GM19023 (cell line): Measurements from ENCODE around the gene BCAR3.

Experiments used
- ATAC-seq: cut with Tn5 transposase; IDR thresholded peaks from one replicate; pipeline ENCODE4 v1.9.1; 2021; ENCODE audit warnings: mild to moderate bottlenecking, moderate library complexity; ENCODE audit not compliant: unreplicated experiment

BCAR3 gene

DNA sequence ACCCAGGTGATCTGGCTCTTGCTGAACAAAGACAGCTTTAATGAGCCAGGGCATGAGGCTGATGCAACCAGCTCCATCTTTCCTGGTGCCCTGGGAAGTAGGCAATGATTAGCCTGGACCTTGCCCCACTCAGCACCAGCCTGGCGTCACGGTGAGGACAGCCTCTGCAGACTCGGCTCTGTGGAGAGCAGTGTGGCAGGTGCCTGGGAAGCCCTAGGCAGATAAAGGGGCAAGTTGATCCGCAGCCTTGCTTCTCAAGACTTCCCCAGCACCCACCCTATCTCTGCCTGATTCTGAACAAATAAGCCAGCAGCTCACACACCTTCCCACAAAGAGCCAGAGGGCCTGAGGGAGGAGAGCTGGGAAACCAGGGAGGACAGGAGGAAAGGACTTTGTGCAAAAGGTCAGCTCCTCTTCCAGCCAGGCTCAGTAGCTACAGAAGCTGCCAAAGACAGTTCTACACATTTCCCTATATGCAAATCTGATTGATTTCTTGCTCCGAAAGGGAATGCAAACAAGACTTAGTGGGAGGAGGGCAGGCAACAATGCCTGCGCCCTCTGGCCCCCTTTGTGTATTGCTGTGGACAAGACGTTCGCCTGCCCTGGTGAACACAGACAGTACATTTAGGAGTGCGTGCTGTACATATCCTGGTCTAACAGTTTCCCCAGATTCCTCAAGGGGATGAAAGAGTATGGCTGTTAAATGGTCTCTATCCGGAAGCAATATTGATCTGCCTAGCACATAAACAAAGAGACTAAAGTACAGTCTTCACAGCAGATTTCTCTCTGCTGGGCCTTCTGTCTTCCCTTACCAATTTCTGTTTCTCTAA, 63.8 kb downstream of the BCAR3 start:
- no peak for ATAC-seq

DNA sequence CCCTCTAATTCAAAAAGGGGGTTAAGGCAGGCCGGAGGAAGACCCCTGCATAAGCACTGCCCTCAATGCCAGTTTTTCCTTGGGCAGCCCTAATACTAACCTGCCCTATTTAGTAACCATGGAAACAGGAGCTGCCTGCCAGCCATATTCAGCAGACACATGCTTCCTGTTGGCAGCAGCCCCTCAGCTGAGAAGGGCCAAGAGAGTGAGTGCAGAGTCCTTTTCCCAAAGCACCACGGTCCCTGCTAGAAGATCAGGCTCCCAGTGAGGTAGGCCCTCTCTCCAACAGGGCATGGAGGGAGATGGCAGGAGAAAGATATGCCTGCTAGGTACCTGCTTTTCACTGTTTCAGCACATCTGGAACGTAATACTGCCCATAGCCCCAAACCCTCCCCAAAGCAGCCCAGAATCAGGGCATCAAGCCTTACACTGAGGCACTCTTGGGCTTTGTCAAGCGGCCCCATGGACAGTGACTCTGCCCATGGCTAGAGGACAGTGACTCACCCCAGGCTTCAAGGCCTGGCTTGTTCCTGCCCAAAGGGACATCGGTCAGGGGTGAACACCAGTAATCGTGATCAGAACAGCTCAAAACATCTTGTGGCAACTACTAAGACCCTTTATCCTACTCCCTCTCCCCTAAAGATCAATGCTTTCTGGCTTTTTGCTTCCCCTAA, 64.5 kb downstream of the BCAR3 start:
- no peak for ATAC-seq

DNA sequence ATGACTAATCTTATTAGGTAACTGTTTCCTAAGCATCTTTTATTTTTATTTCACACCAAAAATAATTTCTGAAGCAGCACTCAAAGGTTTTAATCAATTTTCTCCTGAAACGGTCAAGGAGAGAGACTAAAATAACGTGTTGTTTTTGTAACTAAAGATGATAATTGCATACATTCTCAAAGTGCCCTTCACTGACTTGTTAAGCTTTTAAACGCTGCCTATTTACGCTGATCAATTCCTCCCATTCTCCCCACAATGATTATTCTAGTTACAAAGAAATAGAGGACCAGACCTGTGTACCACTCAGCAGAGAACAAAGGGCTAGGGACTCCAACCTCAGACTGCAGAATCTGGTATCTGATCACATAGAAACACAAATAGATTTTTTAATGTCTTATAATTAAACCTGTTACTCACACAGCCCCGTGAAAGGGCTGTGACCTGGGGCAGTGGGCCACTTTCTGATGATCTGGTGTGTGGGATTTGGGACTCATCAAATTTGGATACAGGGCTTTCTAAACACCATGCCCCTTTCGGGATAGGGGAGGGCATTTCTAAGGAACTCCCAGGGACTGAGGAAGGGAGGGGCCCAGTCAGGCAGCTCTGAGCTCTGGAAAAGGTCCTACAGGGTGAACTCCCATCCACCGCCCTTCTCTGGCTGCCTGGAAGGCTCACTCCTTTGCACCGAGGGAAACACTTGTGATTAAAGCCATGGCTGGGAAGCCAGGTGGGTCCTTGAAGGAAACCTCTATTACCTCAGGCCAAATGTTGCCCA, 65.2 kb downstream of the BCAR3 start:
- no peak for ATAC-seq

DNA sequence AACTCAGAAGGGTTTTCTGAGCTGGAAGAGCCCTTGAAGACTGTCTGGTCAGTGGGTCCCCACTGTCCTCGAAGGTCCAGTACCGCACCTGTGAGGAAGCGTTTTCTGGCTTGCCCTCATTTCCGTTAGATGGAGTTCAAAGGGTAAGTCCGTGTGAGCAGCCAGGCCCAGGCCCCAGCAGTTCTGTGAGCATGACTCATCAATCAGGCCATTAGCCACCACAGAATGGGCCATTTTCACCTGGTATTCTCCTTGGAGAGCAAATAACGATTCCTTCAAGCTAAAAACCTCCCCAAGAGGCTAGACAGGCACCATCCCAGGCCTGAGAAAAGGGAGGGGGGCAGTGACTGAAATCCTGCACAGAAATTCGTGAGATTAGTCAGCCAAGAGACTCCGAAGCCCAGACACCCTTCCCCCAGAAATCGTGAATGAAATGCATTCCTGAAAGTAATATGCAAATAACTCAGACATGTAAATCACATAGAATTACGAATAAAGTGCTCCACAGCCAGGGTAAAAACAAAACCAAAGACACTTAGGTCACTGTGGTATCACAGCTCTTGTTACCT, 66.0 kb downstream of the BCAR3 start:
- ATAC-seq, result peak; percentile 75

DNA sequence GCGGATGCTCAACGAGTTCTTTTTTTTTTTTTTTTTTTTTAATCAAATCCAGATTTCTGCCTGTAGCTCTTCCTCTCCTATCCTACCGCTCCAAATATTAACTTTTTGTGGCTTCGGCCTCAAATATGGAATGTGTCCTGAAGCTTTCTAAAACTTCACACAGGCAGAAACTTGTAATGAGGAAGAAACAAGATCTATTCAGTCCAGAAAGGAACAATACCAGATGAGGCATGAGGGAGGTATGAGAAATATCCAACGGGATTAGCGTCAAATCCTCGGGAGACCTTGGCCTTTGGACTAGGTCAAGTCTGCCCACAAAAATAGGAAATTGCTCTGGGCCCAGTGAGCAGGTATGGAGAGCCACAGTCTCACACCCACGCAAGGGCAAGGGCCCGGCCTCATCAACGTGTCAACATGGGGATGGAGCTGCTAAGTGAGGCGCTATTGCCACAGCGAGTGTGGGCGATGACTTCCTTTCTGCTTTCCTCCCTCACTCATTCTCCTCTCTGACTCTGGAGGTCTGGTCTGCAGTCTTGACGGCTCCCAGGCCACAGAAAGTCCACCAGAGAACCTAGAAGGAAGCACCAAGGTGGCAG, 66.6 kb downstream of the BCAR3 start:
- ATAC-seq, result peak; percentile 42

DNA sequence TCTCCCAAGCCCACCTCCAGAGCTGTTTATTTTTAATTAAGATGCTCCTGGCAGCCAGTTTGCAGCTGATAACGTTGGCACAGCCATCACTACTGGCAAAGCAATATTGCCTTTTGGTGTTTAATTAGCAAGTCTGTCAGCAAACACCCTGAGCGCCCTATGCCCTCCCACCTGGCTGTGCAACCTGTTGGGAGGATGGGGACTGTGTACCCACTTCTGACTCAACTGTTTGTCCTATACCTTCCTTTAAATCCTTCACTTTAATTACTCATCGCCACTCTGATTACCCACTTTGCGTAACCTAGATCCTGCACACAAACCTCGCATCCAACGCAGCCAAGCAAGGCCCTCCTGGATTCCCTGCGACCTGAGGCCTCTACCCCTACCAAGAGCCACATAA, 67.1 kb downstream of the BCAR3 start:
- no peak for ATAC-seq

DNA sequence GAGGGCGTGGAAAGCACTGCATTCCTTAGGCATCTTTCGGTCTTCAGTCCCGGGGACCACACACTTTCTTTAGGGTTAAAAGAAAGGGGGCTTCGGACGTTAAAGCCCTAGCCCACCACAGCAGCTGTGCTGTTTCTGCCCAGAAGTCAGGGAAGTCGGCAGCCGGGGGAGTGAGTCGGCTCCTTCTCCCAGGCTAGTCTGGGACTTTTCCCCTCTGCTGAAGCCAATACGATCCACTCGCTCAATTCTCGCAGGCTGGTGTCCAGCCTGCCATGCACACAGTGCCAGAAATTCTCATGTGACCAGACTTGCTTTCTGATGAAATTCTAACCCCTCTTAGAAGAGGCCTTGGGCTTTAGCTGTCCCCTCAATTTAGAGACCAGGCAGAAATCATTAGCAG, 67.7 kb downstream of the BCAR3 start:
- no peak for ATAC-seq

DNA sequence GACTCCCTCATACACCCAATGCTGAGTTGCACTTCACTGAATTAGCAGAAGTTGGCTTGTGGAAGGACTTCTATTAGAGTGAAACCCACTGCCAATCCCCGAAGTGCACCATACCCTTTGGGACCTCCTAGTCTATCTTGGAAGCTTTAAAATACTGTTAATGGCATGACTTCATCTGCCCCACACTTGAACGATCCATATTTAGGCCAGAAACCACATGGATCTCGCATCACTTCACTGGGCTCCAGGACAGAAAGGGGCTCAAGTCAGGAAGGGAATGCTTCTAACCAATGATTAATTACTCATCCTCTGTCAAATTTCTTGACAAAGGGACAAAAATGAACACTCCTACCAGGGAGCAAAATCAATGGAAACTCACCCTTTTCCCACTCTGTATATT, 69.1 kb downstream of the BCAR3 start:
- ATAC-seq, result no peak

DNA sequence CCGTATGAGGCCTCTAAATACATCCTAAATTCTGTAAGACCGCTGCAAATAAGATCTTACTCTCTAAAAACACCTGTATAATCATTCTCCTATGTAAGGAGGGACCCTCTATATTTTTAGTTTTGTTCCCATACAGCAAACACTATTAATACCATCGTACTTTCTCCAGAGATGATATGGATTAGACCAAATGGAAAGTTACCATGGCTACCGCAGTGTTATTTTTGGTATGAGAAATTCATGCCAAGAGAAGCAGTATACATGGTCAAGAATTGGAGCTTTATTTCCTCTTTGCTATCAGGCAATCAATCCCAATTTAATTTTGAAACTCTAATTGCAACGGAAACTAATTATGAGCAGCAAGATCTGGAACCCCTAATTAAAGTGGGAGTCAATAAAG, 70.0 kb downstream of the BCAR3 start:
- no peak for ATAC-seq

DNA sequence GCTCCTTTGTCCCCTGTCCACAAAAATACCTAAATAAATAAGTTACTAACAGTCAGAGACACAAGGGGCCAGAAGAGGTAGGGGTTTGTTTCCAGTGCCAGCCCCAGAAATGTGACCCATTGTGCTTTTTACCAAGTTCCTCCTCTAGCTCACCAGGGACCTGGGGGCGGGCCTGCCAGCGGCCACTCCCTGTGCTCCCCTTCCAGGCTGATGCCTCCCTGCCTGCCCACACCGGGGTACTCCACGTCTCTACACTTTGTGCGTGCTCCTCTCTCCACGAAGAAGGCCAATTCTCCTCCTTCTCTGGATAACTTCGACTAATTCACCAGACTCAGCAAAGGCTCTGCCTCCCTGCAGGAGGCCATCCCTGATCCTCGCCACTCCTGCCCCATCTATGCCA, 72.1 kb downstream of the BCAR3 start:
- ATAC-seq, result no peak

DNA sequence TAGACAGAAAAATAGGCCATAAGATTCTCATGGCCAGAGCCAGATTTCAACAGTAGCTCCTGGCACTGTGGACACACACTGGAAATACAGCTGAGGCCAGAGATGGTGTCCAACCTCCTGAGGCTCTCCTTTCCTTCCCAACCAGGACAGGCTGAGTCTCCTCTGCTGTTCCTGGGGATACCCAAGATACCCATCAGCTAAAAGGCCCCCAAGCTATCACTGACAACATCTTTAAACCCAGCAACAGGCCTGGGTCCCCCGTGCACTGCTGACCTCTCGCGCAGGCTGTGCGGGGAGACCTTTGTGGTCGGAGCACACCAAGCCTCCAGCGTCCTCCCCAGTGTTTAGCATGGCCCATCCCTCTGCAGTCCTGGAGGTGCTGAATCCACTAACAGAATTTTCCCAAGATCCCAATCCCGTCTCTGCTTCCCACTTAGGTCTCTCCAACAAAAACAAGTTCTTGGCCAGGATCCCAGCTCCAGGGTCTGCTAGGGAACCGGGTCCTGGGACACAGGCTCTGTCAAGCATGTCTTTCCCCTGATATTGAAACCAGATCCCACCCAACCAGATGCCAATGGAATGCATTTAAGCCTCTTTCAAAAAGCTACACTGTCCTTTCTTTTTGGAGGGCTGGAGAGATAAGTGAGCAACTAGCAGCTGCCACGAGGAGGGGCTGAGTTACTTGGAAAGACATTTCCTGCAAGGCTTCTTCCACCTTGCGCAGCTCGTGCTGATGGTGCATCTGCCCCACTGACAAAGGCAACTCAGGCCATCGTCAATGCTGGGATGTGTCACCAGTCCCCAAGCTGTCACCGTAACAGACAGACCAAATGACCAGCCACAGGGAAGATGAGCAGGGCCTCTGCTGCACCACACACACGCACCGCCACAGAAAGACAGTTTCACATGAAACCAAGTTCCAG, 73.2 kb downstream of the BCAR3 start:
- peak; percentile 32 for ATAC-seq

DNA sequence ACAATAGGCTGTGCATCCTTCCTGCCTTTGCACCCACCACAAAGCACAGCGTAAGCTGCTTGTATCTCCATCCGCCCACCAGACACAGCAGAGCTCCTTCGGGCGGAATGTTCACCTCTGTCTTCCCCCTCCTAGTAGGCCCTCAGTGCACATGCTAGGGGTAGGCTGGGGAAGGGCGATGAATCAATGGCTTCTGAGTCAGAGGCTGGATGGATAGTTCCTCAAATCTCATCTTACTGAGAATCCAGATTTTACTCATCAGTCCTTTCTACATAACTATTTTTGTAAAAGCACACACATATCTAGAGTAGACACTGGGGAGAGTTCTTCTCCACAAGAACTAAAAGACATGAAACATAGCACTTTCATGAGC, 73.8 kb downstream of the BCAR3 start:
- ATAC-seq, result peak; percentile 90

DNA sequence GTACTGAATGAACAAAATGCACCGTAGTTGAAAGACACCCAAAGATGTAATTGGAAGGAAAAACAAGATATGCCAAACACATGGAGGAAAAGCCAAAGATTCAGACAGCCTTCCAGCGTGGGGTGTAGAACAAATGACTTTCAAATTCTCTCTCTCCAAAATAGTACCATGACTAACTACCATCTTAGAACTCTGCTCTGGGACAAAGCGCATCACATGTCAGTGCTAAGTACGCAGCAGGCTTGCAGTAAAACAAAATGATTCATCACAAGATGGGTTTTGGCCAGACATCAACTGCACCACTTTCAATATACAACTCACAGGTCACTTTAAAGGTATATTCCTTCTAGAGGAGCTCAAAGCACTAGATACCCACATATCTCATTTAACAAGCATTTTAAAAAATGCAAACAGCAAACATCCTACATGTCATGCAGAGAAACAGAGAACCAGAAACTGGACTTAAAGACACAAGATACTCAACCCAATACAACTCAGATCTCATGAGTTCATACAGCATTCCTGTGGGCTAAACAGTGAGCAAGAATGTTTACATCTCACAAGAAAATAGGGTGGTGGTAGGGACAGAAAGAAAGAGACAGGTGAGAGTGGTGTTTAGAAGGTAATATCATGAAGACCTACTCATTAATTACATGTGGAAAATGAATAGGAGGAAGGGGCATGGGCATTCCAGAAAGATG, 75.7 kb downstream of the BCAR3 start:
- no peak for ATAC-seq

DNA sequence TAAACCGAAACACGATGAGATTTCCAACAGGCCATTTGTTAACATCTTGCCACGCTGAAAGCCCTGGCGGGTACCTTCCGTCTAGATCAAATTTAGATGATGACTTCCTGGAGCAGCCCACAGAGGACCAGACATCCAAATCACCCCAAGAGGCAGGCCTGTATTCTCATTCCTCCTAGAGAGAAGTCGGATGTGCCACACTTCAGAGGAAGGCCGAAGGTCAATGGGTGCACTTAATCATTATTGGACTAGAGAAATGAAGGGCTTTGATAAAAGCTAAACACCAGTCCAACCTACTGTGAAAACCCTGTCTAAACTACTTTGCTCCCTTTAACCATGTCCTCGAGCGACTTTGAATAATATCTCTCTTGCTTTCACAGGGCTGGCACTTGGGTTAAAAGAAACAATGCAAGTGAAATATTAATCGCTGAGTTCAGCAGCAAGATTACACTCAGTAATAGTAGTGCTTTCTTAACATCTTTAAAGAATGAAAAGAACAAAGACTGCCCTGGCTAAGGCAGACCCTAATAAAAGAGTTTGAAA, 76.5 kb downstream of the BCAR3 start:
- ATAC-seq, result no peak

DNA sequence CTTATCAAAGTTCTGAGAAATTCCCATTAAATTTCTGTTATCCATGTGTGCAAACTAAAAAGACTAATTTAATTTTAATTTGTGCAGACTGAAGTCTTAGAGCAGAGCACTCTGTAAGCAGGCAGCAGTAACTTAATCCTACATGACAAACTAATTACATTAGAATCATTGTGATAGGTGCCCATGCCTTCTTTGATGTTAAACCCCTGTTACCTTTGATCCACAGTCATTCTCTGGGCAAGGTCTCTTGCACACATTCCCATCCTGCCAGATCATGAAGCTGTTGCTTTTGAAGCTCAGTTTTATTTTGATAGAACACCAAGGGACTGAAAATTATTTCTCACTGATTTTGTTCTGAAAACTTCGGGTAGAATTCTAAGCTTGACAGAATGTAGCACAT, 77.2 kb downstream of the BCAR3 start:
- no peak for ATAC-seq

DNA sequence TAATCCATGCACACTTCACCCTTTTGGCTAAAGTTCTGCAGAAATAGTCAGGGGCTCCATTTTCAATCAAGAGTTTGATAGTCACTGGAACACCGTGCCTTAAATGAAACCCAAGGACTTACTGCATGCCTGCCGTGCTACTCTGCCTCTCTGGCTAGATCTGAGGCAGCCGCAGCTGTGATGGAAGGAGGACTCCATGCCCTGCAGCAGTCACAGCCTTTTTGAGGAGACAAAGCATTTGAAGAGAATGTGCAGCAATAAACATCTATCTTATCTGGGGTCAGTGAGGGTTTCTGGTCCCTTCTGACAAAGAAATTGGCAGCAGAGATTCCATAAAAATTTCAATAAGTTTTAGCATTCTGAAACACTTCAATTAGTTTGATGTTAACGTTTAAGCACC, 78.0 kb downstream of the BCAR3 start:
- no peak for ATAC-seq

DNA sequence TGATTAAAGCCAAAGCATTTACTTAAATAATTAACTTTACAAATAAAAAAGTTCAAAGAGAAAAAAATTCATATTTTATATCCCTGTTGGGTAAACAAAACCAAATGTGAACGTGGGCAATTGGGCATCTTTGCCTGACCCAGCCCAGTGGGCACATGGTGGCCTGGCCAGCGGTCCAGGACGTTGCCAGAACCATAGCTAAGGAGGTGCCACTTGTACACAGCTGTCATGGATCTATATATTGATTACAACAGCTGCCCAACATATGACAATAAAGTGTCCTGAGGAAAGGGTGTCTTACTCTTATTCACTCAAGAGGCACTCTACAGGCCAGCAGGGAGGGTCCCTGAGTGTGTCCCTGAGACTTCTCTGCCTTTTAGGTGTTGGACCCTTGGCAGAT, 78.5 kb downstream of the BCAR3 start:
- no peak for ATAC-seq

DNA sequence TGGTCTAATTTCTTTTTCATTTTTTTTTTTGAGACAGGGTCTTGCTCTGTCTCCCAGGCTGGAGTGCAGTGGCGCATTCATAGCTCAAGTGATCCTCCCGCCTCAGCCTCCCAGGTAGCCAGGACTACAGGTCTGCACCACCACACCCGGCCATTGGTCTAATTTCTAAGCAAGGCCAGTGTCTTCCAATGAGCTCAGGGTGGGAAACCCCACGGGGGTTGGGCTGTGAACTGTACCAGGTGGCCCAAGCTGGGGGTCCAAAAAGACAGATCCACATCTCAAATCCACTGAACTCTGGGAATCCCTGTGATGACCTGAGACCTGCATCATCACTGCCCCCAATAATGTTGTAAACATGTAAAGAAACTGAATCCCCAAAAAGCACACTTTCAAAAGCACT, 79.5 kb downstream of the BCAR3 start:
- no peak for ATAC-seq

DNA sequence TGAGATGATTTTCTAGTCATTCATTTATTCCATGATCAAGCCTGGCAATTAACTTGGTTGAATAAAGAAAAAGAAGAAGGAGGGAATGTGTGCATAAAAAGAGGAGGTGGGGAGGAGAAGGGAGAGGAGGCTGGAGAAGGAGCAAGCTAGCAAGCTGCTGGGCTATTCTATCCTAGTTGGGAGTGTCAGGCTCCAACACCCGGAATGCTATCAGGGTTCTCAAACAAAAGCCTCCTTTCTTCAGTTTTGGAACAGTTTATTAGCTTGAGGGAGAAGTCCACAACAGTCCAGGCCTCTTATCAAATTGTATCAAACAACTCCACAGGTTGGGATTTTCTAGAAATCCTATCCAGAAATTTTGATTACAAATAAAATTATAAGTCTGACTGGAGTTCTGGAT, 80.0 kb downstream of the BCAR3 start:
- no peak for ATAC-seq
